Measurements from ENCODE around the gene IFNAR2. TPM values are rescaled to one million over a fixed set of nuclear protein-coding genes. Genes with fewer than 3 reads are reported as not detected.
"Not testable (repeated sequence)": the region's sequence is repeated elsewhere in the genome, so short reads cannot be mapped to it uniquely, and the experiment has no call there.

The IFNAR2 gene
- total RNA-seq, 4 donors from 2014 or later = 5.3 to 14.6 (median 10.4) TPM

DNA sequence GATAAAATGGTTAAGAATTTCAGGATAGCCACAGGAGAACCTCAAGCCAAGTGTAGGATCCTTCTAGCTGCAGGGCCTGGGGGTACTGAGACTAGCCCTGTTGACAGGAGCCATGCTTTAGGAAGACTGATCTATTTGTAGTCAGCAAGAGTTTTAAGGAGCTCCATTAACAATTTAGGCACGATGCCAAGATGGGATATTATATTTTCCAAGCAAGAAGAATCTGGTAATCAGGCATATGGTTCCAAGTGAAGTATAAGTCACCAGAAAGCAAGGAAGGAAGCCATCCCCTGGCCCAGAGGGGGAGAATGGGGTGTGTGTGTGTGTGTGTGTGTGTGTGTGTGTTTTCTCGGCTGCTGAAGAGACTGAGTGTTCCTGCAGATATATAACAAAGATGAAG lies 7.0 kb downstream of the IFNAR2 start:
- intact Hi-C loops (cut with DNase I) = no loop called here
- H3K4me1 ChIP-seq = peaks cover 7 to 30% (median 24%) of the 10 kb centered on the region in 4 donors
- DNase-seq (ENCODE audit: extremely low spot score) = no peak
- no peak overlapping the region for H3K27ac ChIP-seq (replicated peaks in 1 of 4)
- peaks cover 0 to 4% (median 0%) of the 10 kb centered on the region in 4 donors for H3K36me3 ChIP-seq
- H3K27me3 ChIP-seq = no peaks in the 10 kb centered on the region
- H3K4me3 ChIP-seq = no peak overlapping the region
- H3K9me3 ChIP-seq = no peaks in the 10 kb centered on the region
- TF ChIP-seq POLR2AphosphoS5 (IDR thresholded peaks at IDR 0.05) (no peak), EP300 (IDR thresholded peaks at IDR 0.05) (no peak), POLR2A (IDR thresholded peaks at IDR 0.05; ENCODE audit: low read depth) (no peak)
- TF ChIP-seq, protein P1, sequence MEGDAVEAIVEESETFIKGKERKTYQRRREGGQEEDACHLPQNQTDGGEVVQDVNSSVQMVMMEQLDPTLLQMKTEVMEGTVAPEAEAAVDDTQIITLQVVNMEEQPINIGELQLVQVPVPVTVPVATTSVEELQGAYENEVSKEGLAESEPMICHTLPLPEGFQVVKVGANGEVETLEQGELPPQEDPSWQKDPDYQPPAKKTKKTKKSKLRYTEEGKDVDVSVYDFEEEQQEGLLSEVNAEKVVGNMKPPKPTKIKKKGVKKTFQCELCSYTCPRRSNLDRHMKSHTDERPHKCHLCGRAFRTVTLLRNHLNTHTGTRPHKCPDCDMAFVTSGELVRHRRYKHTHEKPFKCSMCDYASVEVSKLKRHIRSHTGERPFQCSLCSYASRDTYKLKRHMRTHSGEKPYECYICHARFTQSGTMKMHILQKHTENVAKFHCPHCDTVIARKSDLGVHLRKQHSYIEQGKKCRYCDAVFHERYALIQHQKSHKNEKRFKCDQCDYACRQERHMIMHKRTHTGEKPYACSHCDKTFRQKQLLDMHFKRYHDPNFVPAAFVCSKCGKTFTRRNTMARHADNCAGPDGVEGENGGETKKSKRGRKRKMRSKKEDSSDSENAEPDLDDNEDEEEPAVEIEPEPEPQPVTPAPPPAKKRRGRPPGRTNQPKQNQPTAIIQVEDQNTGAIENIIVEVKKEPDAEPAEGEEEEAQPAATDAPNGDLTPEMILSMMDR (IDR thresholded peaks at IDR 0.05) = no peak
- WGBS = 62% methylated on average over 2 of the region's 2 CpGs

DNA sequence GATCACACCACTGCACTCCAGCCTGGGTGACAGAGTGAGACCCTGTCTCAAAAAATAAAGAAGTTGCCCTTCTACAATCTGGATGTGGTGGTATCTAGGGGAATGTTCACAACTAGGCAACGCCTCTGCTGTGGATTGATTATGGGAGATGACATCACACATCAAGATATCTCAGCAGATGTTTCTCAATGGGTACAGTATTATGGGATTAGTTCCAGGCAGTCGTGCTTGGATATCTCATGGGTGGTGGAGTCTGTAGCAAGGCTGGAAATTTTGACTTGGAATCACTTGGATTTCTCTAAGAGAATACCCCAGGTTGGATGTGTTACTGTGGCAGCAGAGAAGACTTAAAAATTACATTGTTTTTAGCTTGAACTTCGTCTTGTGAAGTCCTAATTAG lies 7.7 kb downstream of the IFNAR2 start:
- H3K27ac ChIP-seq (replicated peaks in 1 of 4) = no peak overlapping the region
- H3K4me3 ChIP-seq = no peak overlapping the region
- 90% methylated on average over 3 of the region's 3 CpGs for WGBS
- H3K9me3 ChIP-seq = no peaks in the 10 kb centered on the region
- intact Hi-C loops (cut with DNase I) = no loop called here
- peaks cover 0 to 9% (median 0%) of the 10 kb centered on the region in 4 donors for H3K36me3 ChIP-seq
- no peak for DNase-seq (ENCODE audit: extremely low spot score)
- peaks cover 3 to 26% (median 18%) of the 10 kb centered on the region in 4 donors for H3K4me1 ChIP-seq
- TF ChIP-seq POLR2A (IDR thresholded peaks at IDR 0.05; ENCODE audit: low read depth) = no peak
- TF ChIP-seq, protein P1 (IDR thresholded peaks at IDR 0.05) = no peak
- no peak for TF ChIP-seq EP300 (IDR thresholded peaks at IDR 0.05)
- TF ChIP-seq POLR2AphosphoS5 (IDR thresholded peaks at IDR 0.05) = no peak
- H3K27me3 ChIP-seq = no peaks in the 10 kb centered on the region

DNA sequence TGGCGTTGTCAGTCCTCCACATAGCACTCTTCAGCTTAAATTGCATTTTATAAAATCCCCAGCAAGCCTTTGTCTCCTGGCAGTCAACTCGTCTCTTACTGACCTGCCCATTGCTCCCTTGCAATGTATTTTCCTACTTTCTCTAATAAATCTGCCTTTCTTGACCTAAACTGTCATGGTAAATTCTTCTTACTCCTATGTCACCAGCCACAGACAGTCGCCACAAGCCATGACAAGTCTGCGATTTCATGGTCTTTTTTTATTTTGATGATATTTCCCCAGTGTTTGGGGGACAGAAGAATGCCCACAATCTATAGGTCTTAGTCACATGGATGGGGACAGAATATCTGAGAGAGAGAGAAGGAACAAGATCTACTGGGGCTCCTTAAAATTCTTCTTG lies 8.4 kb downstream of the IFNAR2 start:
- H3K4me3 ChIP-seq = no peak overlapping the region
- TF ChIP-seq POLR2AphosphoS5 (IDR thresholded peaks at IDR 0.05) = no peak
- TF ChIP-seq POLR2A (IDR thresholded peaks at IDR 0.05; ENCODE audit: low read depth) = no peak
- no peak for TF ChIP-seq EP300 (IDR thresholded peaks at IDR 0.05)
- TF ChIP-seq, protein P1 (IDR thresholded peaks at IDR 0.05) = no peak
- no peak for DNase-seq (ENCODE audit: extremely low spot score)
- intact Hi-C loops (cut with DNase I) = no loop called here
- H3K27ac ChIP-seq (replicated peaks in 1 of 4) = no peak overlapping the region
- no peaks in the 10 kb centered on the region for H3K9me3 ChIP-seq
- H3K4me1 ChIP-seq = peaks cover 3 to 21% (median 16%) of the 10 kb centered on the region in 4 donors
- WGBS = 87% methylated on average over 4 of the region's 4 CpGs
- no peaks in the 10 kb centered on the region for H3K27me3 ChIP-seq
- peaks cover 0 to 14% (median 3%) of the 10 kb centered on the region in 4 donors for H3K36me3 ChIP-seq

DNA sequence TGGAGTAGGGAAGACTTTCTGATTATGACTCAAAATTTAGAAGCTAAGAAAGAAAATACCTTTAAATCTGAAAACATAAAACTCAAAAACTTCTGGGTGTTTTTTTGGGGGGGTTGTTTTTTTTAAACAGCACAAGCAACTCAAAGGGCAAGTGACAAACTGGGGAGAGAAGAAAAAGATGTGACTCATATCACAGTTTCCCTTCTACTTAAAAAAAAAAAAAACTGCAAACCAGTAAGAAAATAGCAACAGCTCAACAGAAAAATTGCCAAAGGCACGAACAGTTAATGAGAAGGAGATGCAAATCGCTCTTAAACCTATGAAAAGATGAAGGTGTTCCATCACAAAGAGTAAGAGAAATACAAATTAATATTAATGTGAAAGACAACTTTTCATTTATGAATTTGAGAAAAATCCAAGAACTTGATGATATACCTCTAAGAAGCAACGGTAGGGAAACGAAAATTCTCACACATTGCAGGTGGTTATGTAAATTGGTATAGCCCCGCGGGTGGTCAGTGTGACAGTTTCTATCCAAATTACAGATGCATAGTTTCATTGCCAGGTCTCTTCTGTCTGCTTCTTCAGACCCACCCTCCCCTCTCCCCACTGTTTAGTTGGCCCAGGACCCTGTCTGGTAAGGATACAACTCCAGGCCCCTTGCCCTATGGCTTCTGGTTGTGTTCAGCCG lies 9.0 kb downstream of the IFNAR2 start:
- H3K9me3 ChIP-seq = no peaks in the 10 kb centered on the region
- intact Hi-C loops (cut with DNase I) = no loop called here
- DNase-seq (ENCODE audit: extremely low spot score) = no peak
- WGBS = 73% methylated on average over 7 of the region's 7 CpGs
- no peak overlapping the region for H3K27ac ChIP-seq (replicated peaks in 1 of 4)
- peaks cover 3 to 20% (median 15%) of the 10 kb centered on the region in 4 donors for H3K4me1 ChIP-seq
- peaks cover 0 to 20% (median 4%) of the 10 kb centered on the region in 4 donors for H3K36me3 ChIP-seq
- H3K4me3 ChIP-seq = no peak overlapping the region
- H3K27me3 ChIP-seq = no peaks in the 10 kb centered on the region
- TF ChIP-seq EP300 (IDR thresholded peaks at IDR 0.05) = no peak
- TF ChIP-seq POLR2AphosphoS5 (IDR thresholded peaks at IDR 0.05) = no peak
- TF ChIP-seq, protein P1 (IDR thresholded peaks at IDR 0.05) = no peak
- no peak for TF ChIP-seq POLR2A (IDR thresholded peaks at IDR 0.05; ENCODE audit: low read depth)

DNA sequence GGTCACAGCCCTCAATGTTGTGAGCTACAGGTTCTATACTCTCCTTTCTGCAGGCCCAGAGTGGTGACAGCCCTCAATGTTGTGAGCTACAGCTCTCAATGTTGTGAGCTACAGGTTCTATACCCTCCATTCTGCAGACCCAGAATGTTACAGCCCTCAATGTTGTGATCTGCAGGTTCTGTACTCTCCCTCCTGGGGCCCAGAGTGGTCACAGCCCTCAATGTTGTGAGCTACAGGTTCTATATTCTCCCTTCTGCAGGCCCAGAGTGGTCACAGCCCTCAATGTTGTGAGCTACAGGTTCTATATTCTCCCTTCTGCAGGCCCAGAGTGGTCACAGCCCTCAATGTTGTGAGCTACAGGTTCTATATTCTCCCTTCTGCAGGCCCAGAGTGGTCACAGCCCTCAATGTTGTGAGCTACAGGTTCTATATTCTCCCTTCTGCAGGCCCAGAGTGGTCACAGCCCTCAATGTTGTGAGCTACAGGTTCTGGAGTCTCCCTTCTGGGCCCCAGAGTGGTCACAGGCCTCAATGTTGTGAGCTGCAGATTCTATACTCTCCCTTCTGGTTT lies 9.9 kb downstream of the IFNAR2 start:
- H3K27ac ChIP-seq (replicated peaks in 1 of 4); intact Hi-C loops (cut with DNase I); H3K4me3 ChIP-seq; DNase-seq (ENCODE audit: extremely low spot score); H3K27me3 ChIP-seq; H3K9me3 ChIP-seq: not testable (repeated sequence)
- peaks cover 0 to 21% (median 8%) of the 10 kb centered on the region in 4 donors for H3K36me3 ChIP-seq
- peaks cover 8 to 24% (median 20%) of the 10 kb centered on the region in 4 donors for H3K4me1 ChIP-seq
